OCI-LY3 (cell line): Measurements from ENCODE around the gene IKZF4.

Experiments used
- CTCF ChIP-seq: fragments of 200-600, 300-600 bp; sonication (generic); IDR thresholded peaks from 2 replicates; pipeline ENCODE4 v1.5.1; 2014; ENCODE audit warnings: antibody characterized with exemption, low read length, low read depth
- EZH2phosphoT487 ChIP-seq: fragments of 200-600 bp; shearing (Covaris generic); IDR thresholded peaks from 2 replicates; pipeline ENCODE4 v1.6.1; 2018; ENCODE audit warnings: antibody characterized with exemption, mixed run types, low read depth

DNA sequence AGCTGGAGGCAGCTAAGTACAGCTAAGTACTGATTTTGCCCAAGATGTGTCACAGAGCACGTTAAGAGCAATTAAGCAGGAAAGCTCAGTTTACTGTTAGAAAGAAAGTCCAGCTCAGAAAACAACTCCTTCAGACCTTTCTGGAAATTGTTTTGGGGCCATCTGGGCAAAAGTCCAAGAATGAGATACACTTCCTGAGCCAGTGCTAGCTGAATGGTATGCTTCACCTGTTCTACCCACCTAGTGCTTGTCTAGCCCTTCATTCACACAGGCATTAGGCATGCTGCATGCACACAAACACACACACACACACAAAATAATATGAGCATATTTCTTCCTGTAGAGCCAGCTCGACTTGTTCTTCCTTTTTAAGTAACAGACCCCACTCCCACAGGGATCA, 6.6 kb upstream of the IKZF4 start:
- TF ChIP-seq CTCF (no peak), EZH2phosphoT487 (no peak)
